IMR-90 (cell line): Measurements from ENCODE around the gene SEC11C. TPM values are rescaled to one million over a fixed set of nuclear protein-coding genes. Genes with fewer than 3 reads are reported as not detected.

Experiments
- ATAC-seq: fragments of 200-7000 bp; cut with Tn5 transposase; 2 replicates; pipeline ENCODE4 v1.9.1; 2020; ENCODE audit warnings: low read depth, mild to moderate bottlenecking, moderate library complexity
- BruUV-seq: library from RNA; stranded (reverse); fragments of 400-500 nt; replicated peaks from 2 replicates; lab custom pipeline; 2021; lab: Mats Ljungman, UMichigan
- CTCF ChIA-PET: fragments of 300-600 bp; formaldehyde crosslinking; extraction: SDS; loops from one replicate; lab custom pipeline; 2021; ENCODE audit warnings: antibody characterized with exemption; lab: Yijun Ruan, JAX
- POLR2A ChIA-PET: fragments of 300-600 bp; sonication (Branson Sonifier 250); formaldehyde crosslinking; loops from one replicate; lab custom pipeline; 2022; ENCODE audit warnings: antibody characterized with exemption; ENCODE audit not compliant: unreplicated experiment; lab: Charles Lee
- DNase-seq: peaks from one replicate; pipeline ENCODE4 v3.0.0; 2013
- H2AFZ ChIP-seq: replicated peaks from 2 replicates; pipeline ENCODE3; 2013; ENCODE audit warnings: low read length, mild to moderate bottlenecking; ENCODE audit not compliant: poor library complexity
- H2AK5ac ChIP-seq: 2 replicates; pipeline ENCODE4 v1.6.1; 2013; ENCODE audit warnings: low read depth, low read length, inconsistent platforms
- H2AK9ac ChIP-seq: replicated peaks from 2 replicates; pipeline ENCODE3; 2013; ENCODE audit warnings: mild to moderate bottlenecking, low read depth, low read length, moderate library complexity; ENCODE audit not compliant: poor library complexity
- H2BK120ac ChIP-seq: 2 replicates; pipeline ENCODE4 v1.6.1; 2013; ENCODE audit warnings: low read depth, low read length, inconsistent platforms
- H2BK15ac ChIP-seq: 3 replicates; pipeline ENCODE4 v1.6.1; 2013; ENCODE audit warnings: low read depth, low read length, inconsistent platforms
- H2BK20ac ChIP-seq: 2 replicates; pipeline ENCODE4 v1.6.1; 2013; ENCODE audit warnings: low read depth, mild to moderate bottlenecking, inconsistent platforms, low read length, moderate library complexity
- H2BK5ac ChIP-seq: 2 replicates; pipeline ENCODE4 v1.6.1; 2013; ENCODE audit warnings: mild to moderate bottlenecking, low read depth, low read length, inconsistent platforms; ENCODE audit not compliant: poor library complexity, severe bottlenecking
- H3K14ac ChIP-seq: replicated peaks from 2 replicates; pipeline ENCODE4 v1.6.1; 2013; ENCODE audit warnings: low read depth, low read length, inconsistent platforms
- H3K18ac ChIP-seq: 2 replicates; pipeline ENCODE4 v1.6.1; 2013; ENCODE audit warnings: low read depth, low read length, control low read depth
- H3K23ac ChIP-seq: 2 replicates; pipeline ENCODE4 v1.6.1; 2013; ENCODE audit warnings: low read depth, low read length, inconsistent platforms
- H3K27ac ChIP-seq: 2 replicates; pipeline ENCODE4 v1.5.1; 2013; ENCODE audit warnings: mild to moderate bottlenecking, control low read depth, low read length; ENCODE audit not compliant: insufficient read depth
- H3K27me3 ChIP-seq: 2 replicates; pipeline ENCODE4 v1.6.1; 2013; ENCODE audit warnings: low read length; ENCODE audit not compliant: control insufficient read depth, insufficient read depth
- H3K36me3 ChIP-seq: 2 replicates; pipeline ENCODE4 v1.6.1; 2013; ENCODE audit warnings: low read length, mixed read lengths; ENCODE audit not compliant: control insufficient read depth, insufficient read depth
- H3K4ac ChIP-seq: 2 replicates; pipeline ENCODE4 v1.6.1; 2013; ENCODE audit warnings: low read depth, low read length, inconsistent platforms
- H3K4me1 ChIP-seq: 2 replicates; pipeline ENCODE4 v1.6.1; 2013; ENCODE audit warnings: low read length, mixed read lengths; ENCODE audit not compliant: control insufficient read depth, insufficient read depth
- H3K4me2 ChIP-seq: 2 replicates; pipeline ENCODE4 v1.6.1; 2013; ENCODE audit warnings: low read depth, mild to moderate bottlenecking, control low read depth, low read length, moderate library complexity
- H3K4me3 ChIP-seq: 2 replicates; pipeline ENCODE4 v1.5.1; 2013; ENCODE audit warnings: low read depth, mild to moderate bottlenecking, control low read depth, low read length, moderate library complexity; ENCODE audit not compliant: insufficient read depth
- H3K56ac ChIP-seq: 2 replicates; pipeline ENCODE4 v1.6.1; 2013; ENCODE audit warnings: low read length, inconsistent platforms; ENCODE audit not compliant: insufficient read depth; ENCODE audit errors: extremely low read depth
- H3K79me1 ChIP-seq, 2 experiments: 2 replicates each; pipeline ENCODE4 v1.6.1; 2013; ENCODE audit warnings: low read length in 2 of 2, inconsistent platforms in 1 of 2, low read depth in 1 of 2
- H3K9ac ChIP-seq: 2 replicates; pipeline ENCODE4 v1.6.1; 2013; ENCODE audit warnings: low read depth, low read length, control low read depth
- H3K9me1 ChIP-seq: 2 replicates; pipeline ENCODE4 v1.6.1; 2013; ENCODE audit warnings: low read length, inconsistent platforms; ENCODE audit not compliant: insufficient read depth
- H3K9me3 ChIP-seq: 2 replicates; pipeline ENCODE4 v1.6.1; 2013; ENCODE audit warnings: low read length; ENCODE audit not compliant: control insufficient read depth, insufficient read depth
- H4K20me1 ChIP-seq: 2 replicates; pipeline ENCODE4 v1.6.1; 2013; ENCODE audit warnings: low read length, inconsistent platforms; ENCODE audit not compliant: insufficient read depth
- H4K5ac ChIP-seq: 2 replicates; pipeline ENCODE4 v1.6.1; 2013; ENCODE audit warnings: mild to moderate bottlenecking, low read depth, low read length, control low read depth
- H4K8ac ChIP-seq, 2 experiments: 2 replicates each; pipeline ENCODE4 v1.6.1; 2013; ENCODE audit warnings: low read depth in 2 of 2, low read length in 2 of 2, control low read depth in 1 of 2, inconsistent platforms in 1 of 2
- H4K91ac ChIP-seq: 2 replicates; pipeline ENCODE4 v1.6.1; 2013; ENCODE audit warnings: low read depth, low read length, inconsistent platforms; ENCODE audit not compliant: insufficient read depth
- BHLHE40 ChIP-seq: fragments of 150-350 bp; IDR thresholded peaks from 2 replicates; pipeline ENCODE4 v1.6.1; 2016; ENCODE audit warnings: mild to moderate bottlenecking, low read depth, low read length
- CHD1 ChIP-seq: IDR thresholded peaks from 2 replicates; pipeline ENCODE4 v1.6.1; 2012; ENCODE audit warnings: low read depth, low read length, improper control_type of control experiment
- FOS ChIP-seq: fragments of 150-350 bp; IDR thresholded peaks from 2 replicates; pipeline ENCODE4 v1.6.1; 2016; ENCODE audit warnings: low read depth, low read length
- MAFK ChIP-seq: IDR thresholded peaks from 2 replicates; pipeline ENCODE4 v1.6.1; 2012; ENCODE audit warnings: low read depth, low read length, improper control_type of control experiment
- MAZ ChIP-seq: IDR thresholded peaks from 2 replicates; pipeline ENCODE4 v1.6.1; 2012; ENCODE audit warnings: low read depth, mild to moderate bottlenecking, low read length, improper control_type of control experiment, moderate library complexity, borderline replicate concordance
- NFE2L2 ChIP-seq: fragments of 150-350 bp; IDR thresholded peaks from 2 replicates; pipeline ENCODE4 v1.6.1; 2016; ENCODE audit warnings: low read depth, mild to moderate bottlenecking, low read length
- POLR2A ChIP-seq: IDR thresholded peaks from 2 replicates; pipeline ENCODE4 v1.6.1; 2012; ENCODE audit warnings: mild to moderate bottlenecking, low read depth, low read length
- RAD21 ChIP-seq: IDR thresholded peaks from 2 replicates; pipeline ENCODE4 v1.6.1; 2012; ENCODE audit warnings: low read length, improper control_type of control experiment
- RCOR1 ChIP-seq: IDR thresholded peaks from 2 replicates; pipeline ENCODE4 v1.6.1; 2012; ENCODE audit warnings: mild to moderate bottlenecking, low read length, improper control_type of control experiment; ENCODE audit not compliant: insufficient replicate concordance
- RFX5 ChIP-seq: IDR thresholded peaks from 2 replicates; pipeline ENCODE4 v1.8.0; 2012; ENCODE audit warnings: low read depth, mild to moderate bottlenecking, low read length, moderate library complexity
- WGBS, 2 experiments: methylation state at CpG; one replicate each; pipeline versions ENCODE4 v1.1.5 to v1.1.7; 2013; ENCODE audit warnings: missing lambda C conversion rate in 2 of 2; ENCODE audit not compliant: insufficient read length in 1 of 2; ENCODE audit errors: extremely low coverage in 2 of 2; 5-methylcytosine and 5-hydroxymethylcytosine counted together
- dilution Hi-C: fragments of 300-500 bp; cut with HindIII; formaldehyde crosslinking; loops from one replicate; pipeline ENCODE4 v1.14.3; 2018; ENCODE audit warnings: low sequenced_read_pairs; ENCODE audit not compliant: unreplicated experiment
- in situ Hi-C: fragments of 300-500 bp; cut with MboI; formaldehyde crosslinking; loops from 3 replicates; pipeline ENCODE4 v1.14.3; 2019; ENCODE audit warnings: low sequenced_read_pairs, inconsistent platforms, mixed read lengths
- intact Hi-C: fragments of 100-400 bp; cut with micrococcal nuclease; formaldehyde crosslinking; loops from 2 replicates; pipeline ENCODE4 v1.10.0; 2022
- polyA plus RNA-seq, 3 experiments: library from polyadenylated mRNA; depleted of rRNA; stranded (reverse); fragments of >200 nt; gene quantifications; 2 replicates each; pipeline ENCODE4 v1.2.3, GENCODE V29; 2012; ENCODE audit warnings: low replicate concordance in 1 of 3
- total RNA-seq: library from RNA; depleted of rRNA; stranded (reverse); fragments of >200 nt; gene quantifications from 2 replicates; pipeline ENCODE4 v1.2.3, GENCODE V29; 2012
- TF ChIP-seq, protein P1 (sequence below): conservative IDR thresholded peaks from 2 replicates; pipeline ENCODE4 v1.5.1; 2012; ENCODE audit warnings: mild to moderate bottlenecking, low read depth, low read length, improper control_type of control experiment
- TF ChIP-seq, protein P2 (sequence below): fragments of 150-350 bp; IDR thresholded peaks from 2 replicates; pipeline ENCODE4 v1.6.1; 2017; ENCODE audit warnings: mild to moderate bottlenecking, antibody characterized with exemption, low read length, low read depth
- TF ChIP-seq, protein P3 (sequence below): fragments of 150-350 bp; IDR thresholded peaks from 2 replicates; pipeline ENCODE4 v1.6.1; 2016; ENCODE audit warnings: low read depth, mild to moderate bottlenecking, low read length, moderate library complexity, borderline replicate concordance

Gene SEC11C
- total and polyA plus RNA-seq, 2 of the 4 experiments (the other 2 are of a cell fraction) = 10.6 to 11.9 TPM

DNA sequence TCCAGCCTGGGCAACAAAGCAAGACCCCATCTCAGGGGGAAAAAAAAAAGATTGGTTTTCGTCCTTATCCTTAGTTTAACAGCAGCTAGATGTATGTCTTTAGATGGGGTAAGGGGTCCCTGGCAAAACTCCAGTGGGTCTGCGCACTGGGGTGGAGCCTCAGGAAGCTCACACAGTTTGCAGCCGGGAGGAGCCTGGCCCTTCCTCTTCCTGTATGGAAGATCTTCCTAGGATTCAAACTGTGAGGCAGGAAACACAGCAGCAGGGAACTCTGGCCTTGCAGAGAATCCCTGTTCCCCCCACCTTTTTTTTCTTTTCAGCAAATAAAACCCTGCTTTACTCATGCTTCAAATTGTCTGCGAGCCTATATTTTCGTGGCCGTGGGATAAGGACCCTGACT, 67.8 kb downstream of the SEC11C start:
- Histone ChIP-seq H2AFZ (no peak overlapping the region), H4K8ac (no peak overlapping the region), H3K4ac (no peak overlapping the region), H2AK9ac (no peak overlapping the region), H3K9me3 (no peaks in the 10 kb centered on the region), H3K27ac (no peak overlapping the region), H2BK15ac (no peak overlapping the region), H3K27me3 (peaks cover 45% of the 10 kb centered on the region), H3K4me3 (no peak overlapping the region), H3K14ac (no peak overlapping the region), H4K91ac (no peak overlapping the region), H3K23ac (no peak overlapping the region), H3K36me3 (no peaks in the 10 kb centered on the region), H3K9me1 (no peaks in the 10 kb centered on the region), H3K79me1 (no peaks in the 10 kb centered on the region), H2BK120ac (no peak overlapping the region), H3K18ac (no peak overlapping the region), H3K56ac (no peak overlapping the region), H3K4me2 (no peak overlapping the region), H3K9ac (no peak overlapping the region), H2BK20ac (no peak overlapping the region), H3K4me1 (no peaks in the 10 kb centered on the region), H2AK5ac (no peak overlapping the region), H4K5ac (no peak overlapping the region), H4K20me1 (no peaks in the 10 kb centered on the region), H2BK5ac (no peak overlapping the region)
- no CpG with 5 or more reads among the region's 6 CpGs for WGBS, 2 experiments
- no peak for ATAC-seq
- DNase-seq = no peak
- ChIA-PET POLR2A (no interaction called here), CTCF (no interaction called here)
- intact Hi-C loops = no loop called here
- in situ Hi-C loops = no loop called here
- no TSS peak for BruUV-seq
- TF ChIP-seq, protein P1, sequence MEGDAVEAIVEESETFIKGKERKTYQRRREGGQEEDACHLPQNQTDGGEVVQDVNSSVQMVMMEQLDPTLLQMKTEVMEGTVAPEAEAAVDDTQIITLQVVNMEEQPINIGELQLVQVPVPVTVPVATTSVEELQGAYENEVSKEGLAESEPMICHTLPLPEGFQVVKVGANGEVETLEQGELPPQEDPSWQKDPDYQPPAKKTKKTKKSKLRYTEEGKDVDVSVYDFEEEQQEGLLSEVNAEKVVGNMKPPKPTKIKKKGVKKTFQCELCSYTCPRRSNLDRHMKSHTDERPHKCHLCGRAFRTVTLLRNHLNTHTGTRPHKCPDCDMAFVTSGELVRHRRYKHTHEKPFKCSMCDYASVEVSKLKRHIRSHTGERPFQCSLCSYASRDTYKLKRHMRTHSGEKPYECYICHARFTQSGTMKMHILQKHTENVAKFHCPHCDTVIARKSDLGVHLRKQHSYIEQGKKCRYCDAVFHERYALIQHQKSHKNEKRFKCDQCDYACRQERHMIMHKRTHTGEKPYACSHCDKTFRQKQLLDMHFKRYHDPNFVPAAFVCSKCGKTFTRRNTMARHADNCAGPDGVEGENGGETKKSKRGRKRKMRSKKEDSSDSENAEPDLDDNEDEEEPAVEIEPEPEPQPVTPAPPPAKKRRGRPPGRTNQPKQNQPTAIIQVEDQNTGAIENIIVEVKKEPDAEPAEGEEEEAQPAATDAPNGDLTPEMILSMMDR = no peak
- no peak for TF ChIP-seq NFE2L2
- no peak for TF ChIP-seq CHD1
- TF ChIP-seq, protein P2, sequence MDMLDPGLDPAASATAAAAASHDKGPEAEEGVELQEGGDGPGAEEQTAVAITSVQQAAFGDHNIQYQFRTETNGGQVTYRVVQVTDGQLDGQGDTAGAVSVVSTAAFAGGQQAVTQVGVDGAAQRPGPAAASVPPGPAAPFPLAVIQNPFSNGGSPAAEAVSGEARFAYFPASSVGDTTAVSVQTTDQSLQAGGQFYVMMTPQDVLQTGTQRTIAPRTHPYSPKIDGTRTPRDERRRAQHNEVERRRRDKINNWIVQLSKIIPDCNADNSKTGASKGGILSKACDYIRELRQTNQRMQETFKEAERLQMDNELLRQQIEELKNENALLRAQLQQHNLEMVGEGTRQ = no peak
- no peak for TF ChIP-seq MAFK
- TF ChIP-seq, protein P3, sequence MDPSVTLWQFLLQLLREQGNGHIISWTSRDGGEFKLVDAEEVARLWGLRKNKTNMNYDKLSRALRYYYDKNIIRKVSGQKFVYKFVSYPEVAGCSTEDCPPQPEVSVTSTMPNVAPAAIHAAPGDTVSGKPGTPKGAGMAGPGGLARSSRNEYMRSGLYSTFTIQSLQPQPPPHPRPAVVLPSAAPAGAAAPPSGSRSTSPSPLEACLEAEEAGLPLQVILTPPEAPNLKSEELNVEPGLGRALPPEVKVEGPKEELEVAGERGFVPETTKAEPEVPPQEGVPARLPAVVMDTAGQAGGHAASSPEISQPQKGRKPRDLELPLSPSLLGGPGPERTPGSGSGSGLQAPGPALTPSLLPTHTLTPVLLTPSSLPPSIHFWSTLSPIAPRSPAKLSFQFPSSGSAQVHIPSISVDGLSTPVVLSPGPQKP = no peak
- no peak for TF ChIP-seq BHLHE40
- no peak for TF ChIP-seq RAD21
- no peak for TF ChIP-seq FOS
- TF ChIP-seq MAZ = no peak
- TF ChIP-seq RCOR1 = no peak
- no peak for TF ChIP-seq POLR2A
- no peak for TF ChIP-seq RFX5
- dilution Hi-C loops = no loop called here
